Neuronal stem cell (in vitro differentiated cells): ENCODE measurements around the gene CYLC2. TPM values are rescaled to one million over a fixed set of nuclear protein-coding genes. Genes with fewer than 3 reads are reported as not detected.

Experiments
- DNase-seq: peaks from one replicate; pipeline ENCODE4 v3.0.0-alpha.2; 2013; ENCODE audit warnings: low spot score
- H2AFZ ChIP-seq: one replicate; pipeline ENCODE4 v1.6.1; 2013; ENCODE audit warnings: mild to moderate bottlenecking, low read length, inconsistent platforms
- H2AK5ac ChIP-seq: 2 replicates; pipeline ENCODE4 v1.6.1; 2013; ENCODE audit warnings: low read depth, mild to moderate bottlenecking, inconsistent platforms, low read length, moderate library complexity, mixed read lengths
- H2BK120ac ChIP-seq: 2 replicates; pipeline ENCODE4 v1.6.1; 2013; ENCODE audit warnings: low read depth, mild to moderate bottlenecking, inconsistent platforms, low read length, moderate library complexity, mixed read lengths
- H2BK12ac ChIP-seq: one replicate; pipeline ENCODE4 v1.6.1; 2013; ENCODE audit warnings: low read length, inconsistent platforms
- H2BK15ac ChIP-seq: 2 replicates; pipeline ENCODE4 v1.6.1; 2013; ENCODE audit warnings: mild to moderate bottlenecking, low read length, inconsistent platforms, mixed read lengths
- H2BK5ac ChIP-seq: one replicate; pipeline ENCODE4 v1.6.1; 2013; ENCODE audit warnings: inconsistent platforms, mild to moderate bottlenecking, low read length, moderate library complexity
- H3K14ac ChIP-seq: one replicate; pipeline ENCODE4 v1.6.1; 2013; ENCODE audit warnings: low read length, inconsistent platforms
- H3K18ac ChIP-seq: 2 replicates; pipeline ENCODE4 v1.6.1; 2013; ENCODE audit warnings: low read length, inconsistent platforms
- H3K23ac ChIP-seq: 2 replicates; pipeline ENCODE4 v1.6.1; 2013; ENCODE audit warnings: low read depth, mild to moderate bottlenecking, mixed read lengths, low read length, inconsistent platforms; ENCODE audit not compliant: poor library complexity
- H3K27ac ChIP-seq: replicated peaks from 3 replicates; pipeline ENCODE4 v1.5.1; 2013; ENCODE audit warnings: low read length, inconsistent platforms
- H3K27me3 ChIP-seq, 3 experiments: 2 replicates each; pipeline ENCODE4 v1.6.1; 2013; ENCODE audit warnings: low read length in 3 of 3, mild to moderate bottlenecking in 2 of 3, inconsistent platforms in 1 of 3, low read depth in 1 of 3, mixed read lengths in 1 of 3, moderate library complexity in 1 of 3; ENCODE audit not compliant: control insufficient read depth in 3 of 3, insufficient read depth in 3 of 3
- H3K36me3 ChIP-seq, 2 donors: replicated peaks in 1 of 2; 2 replicates each; pipeline ENCODE4 v1.6.1; 2013; ENCODE audit warnings: low read length in 2 of 2; ENCODE audit not compliant: control insufficient read depth in 2 of 2, insufficient read depth in 2 of 2
- H3K4ac ChIP-seq: 2 replicates; pipeline ENCODE4 v1.6.1; 2013; ENCODE audit warnings: inconsistent platforms, mild to moderate bottlenecking, low read length, moderate library complexity
- H3K4me1 ChIP-seq, 2 donors: 1 replicate in 1 of 2; 2 replicates in 1 of 2; pipeline ENCODE4 v1.6.1; 2013; ENCODE audit warnings: low read length in 2 of 2, low read depth in 1 of 2; ENCODE audit not compliant: control insufficient read depth in 2 of 2, insufficient read depth in 1 of 2
- H3K4me2 ChIP-seq: one replicate; pipeline ENCODE4 v1.6.1; 2013; ENCODE audit warnings: mild to moderate bottlenecking, low read length, inconsistent platforms; ENCODE audit not compliant: insufficient read depth, poor library complexity, severe bottlenecking
- H3K4me3 ChIP-seq, 2 donors: 2 replicates each; pipeline ENCODE4 v1.5.1; 2013; ENCODE audit warnings: low read length in 2 of 2, mild to moderate bottlenecking in 2 of 2, inconsistent platforms in 1 of 2, moderate library complexity in 1 of 2
- H3K79me1 ChIP-seq: one replicate; pipeline ENCODE4 v1.6.1; 2013; ENCODE audit warnings: low read depth, mild to moderate bottlenecking, inconsistent platforms, low read length, moderate library complexity
- H3K9ac ChIP-seq: one replicate; pipeline ENCODE4 v1.6.1; 2013; ENCODE audit warnings: mild to moderate bottlenecking, low read depth, low read length, inconsistent platforms; ENCODE audit not compliant: poor library complexity
- H3K9me3 ChIP-seq, 2 donors: replicated peaks in 1 of 2; 2 replicates each; pipeline versions ENCODE3 to v1.6.1; 2013; ENCODE audit warnings: low read length in 2 of 2, mild to moderate bottlenecking in 2 of 2, inconsistent platforms in 1 of 2, low read depth in 1 of 2, mixed read lengths in 1 of 2, moderate library complexity in 1 of 2; ENCODE audit not compliant: control insufficient read depth in 2 of 2, insufficient read depth in 1 of 2
- H4K8ac ChIP-seq: one replicate; pipeline ENCODE4 v1.6.1; 2013; ENCODE audit warnings: low read depth, mild to moderate bottlenecking, inconsistent platforms, low read length, moderate library complexity
- H4K91ac ChIP-seq: one replicate; pipeline ENCODE4 v1.6.1; 2013; ENCODE audit warnings: low read length, low read depth, mild to moderate bottlenecking, inconsistent platforms; ENCODE audit not compliant: poor library complexity
- whole genome bisulfite sequencing, 2 donors: extraction: QIAGEN DNeasy Blood & Tissue Kit; methylation state at CpG; one replicate each; pipeline ENCODE4 v1.1.7; 2013; ENCODE audit warnings: missing lambda C conversion rate in 2 of 2, mixed read lengths in 1 of 2; ENCODE audit not compliant: insufficient read length in 2 of 2, insufficient replicate concordance in 1 of 2; ENCODE audit errors: extremely low coverage in 2 of 2; 5-methylcytosine and 5-hydroxymethylcytosine counted together
- polyA plus RNA-seq, 2 experiments: library from polyadenylated mRNA; stranded (reverse); fragments of 200-250 nt; gene quantifications; one replicate each; pipeline ENCODE4 v1.2.3, GENCODE V29; 2013

The CYLC2 gene
- polyA plus RNA-seq (2013, experiment 1 of 2), result not detected
- polyA plus RNA-seq (2013, experiment 2 of 2), result not detected

- Histone ChIP-seq H4K8ac (no peak within 1 kb of the TSS), H3K14ac (no peak within 1 kb of the TSS)
Observed at GRCh38 chr9:102995033-102995432, at the start of gene CYLC2. TSS of gene CYLC2 (plus strand) at chr9:102995333. CDS start at chr9:102995381, 48 bp downstream.

GRCh38 chr9:102950346-102950745 lies 44.8 kb upstream of the CYLC2 start:
- Histone ChIP-seq H3K14ac (no peak overlapping the region), H4K91ac (no peak overlapping the region), H2AFZ (no peak overlapping the region), H2BK12ac (no peak overlapping the region), H3K36me3 (no peaks in the 10 kb centered on the region), H3K79me1 (no peaks in the 10 kb centered on the region), H3K4me1 (no peaks in the 10 kb centered on the region), H3K23ac (no peak overlapping the region), H3K9ac (no peak overlapping the region), H2BK120ac (no peak overlapping the region), H3K18ac (no peak overlapping the region), H2BK15ac (no peak overlapping the region), H3K4me3 (no peak overlapping the region), H3K4ac (no peak overlapping the region), H4K8ac (no peak overlapping the region), H3K4me2 (no peak overlapping the region), H2AK5ac (no peak overlapping the region), H2BK5ac (no peak overlapping the region), H3K27me3 (no peaks in the 10 kb centered on the region), H3K9me3 (no peaks in the 10 kb centered on the region), H3K27ac (no peak overlapping the region)
- no peak for DNase-seq
- no CpG with 5 or more reads among the region's 2 CpGs for WGBS, 2 donors

More at GRCh38 chr9:102995033-102995432, at the start of gene CYLC2:
- Histone ChIP-seq H3K79me1 (no peaks in the 10 kb centered on the region), H2BK12ac (no peak within 1 kb of the TSS), H2BK5ac (no peak within 1 kb of the TSS), H2BK120ac (no peak within 1 kb of the TSS), H4K91ac (no peak within 1 kb of the TSS), H2AFZ (no peak within 1 kb of the TSS), H3K9ac (no peak within 1 kb of the TSS), H2BK15ac (no peak within 1 kb of the TSS), H3K4me2 (no peak within 1 kb of the TSS), H3K36me3 (no peaks in the 10 kb centered on the region), H3K23ac (no peak within 1 kb of the TSS), H2AK5ac (no peak within 1 kb of the TSS), H3K27ac (no peak within 1 kb of the TSS), H3K4ac (no peak within 1 kb of the TSS), H3K18ac (no peak within 1 kb of the TSS), H3K9me3 (no peaks in the 10 kb centered on the region), H3K27me3 (no peaks in the 10 kb centered on the region), H3K4me1 (no peaks in the 10 kb centered on the region), H3K4me3 (no peak within 1 kb of the TSS)
- no peak for DNase-seq

- Histone ChIP-seq H3K14ac (no peak overlapping the region), H3K27me3 (no peaks in the 10 kb centered on the region), H3K9ac (peak overlapping the region; percentile 38), H3K4me2 (no peak overlapping the region), H3K79me1 (no peaks in the 10 kb centered on the region), H2BK5ac (no peak overlapping the region), H2BK12ac (no peak overlapping the region), H2AFZ (no peak overlapping the region), H2AK5ac (no peak overlapping the region), H3K9me3 (peaks cover 0 to 4% of the 10 kb centered on the region in 2 donors), H3K4me1 (no peaks in the 10 kb centered on the region), H3K36me3 (no peaks in the 10 kb centered on the region), H3K23ac (no peak overlapping the region), H4K91ac (no peak overlapping the region), H2BK15ac (no peak overlapping the region), H3K18ac (no peak overlapping the region), H3K27ac (no peak overlapping the region), H3K4ac (no peak overlapping the region), H3K4me3 (peak overlapping the region in 1 of 2 donors; percentile 65), H4K8ac (no peak overlapping the region), H2BK120ac (no peak overlapping the region)
- no peak for DNase-seq
- no CpG with 5 or more reads among the region's 7 CpGs for WGBS, 2 donors
Observed at GRCh38 chr9:102966999-102967398, 28.1 kb upstream of the CYLC2 start.

- Histone ChIP-seq H2AFZ (no peak overlapping the region), H3K9me3 (peaks cover 0 to 4% of the 10 kb centered on the region in 2 donors), H3K36me3 (no peaks in the 10 kb centered on the region), H3K9ac (no peak overlapping the region), H3K4me1 (no peaks in the 10 kb centered on the region), H3K79me1 (no peaks in the 10 kb centered on the region), H2BK12ac (no peak overlapping the region), H3K27me3 (no peaks in the 10 kb centered on the region), H3K4me3 (no peak overlapping the region), H4K8ac (no peak overlapping the region), H3K23ac (no peak overlapping the region), H3K14ac (peak overlapping the region; percentile 5), H3K18ac (no peak overlapping the region), H2BK15ac (no peak overlapping the region), H3K27ac (no peak overlapping the region), H4K91ac (no peak overlapping the region), H2BK120ac (no peak overlapping the region), H2AK5ac (no peak overlapping the region), H3K4me2 (no peak overlapping the region), H3K4ac (no peak overlapping the region), H2BK5ac (no peak overlapping the region)
- DNase-seq, result no peak
- WGBS, 2 donors, result no CpG with 5 or more reads among the region's 2 CpGs
Observed at GRCh38 chr9:102967979-102968378, 27.2 kb upstream of the CYLC2 start.
